HL-60/S4 treated with phorbol 12-myristate 13-acetate at 8.2 ng/mL for 4 days and 3 days (cell line): ENCODE results near the gene ARMC3.
"Not testable (repeated sequence)": the region's sequence is repeated elsewhere in the genome, so short reads cannot be mapped to it uniquely, and the experiment has no call there.

Source experiments
- in situ Hi-C: fragments of 300-500 bp; cut with MboI; formaldehyde crosslinking; loops from 2 replicates; pipeline ENCODE4 v1.15.0; 2022; ENCODE audit warnings: low sequenced_read_pairs

The ARMC3 gene

GRCh38 chr10:22929053-22929452, 1.2 kb downstream of the ARMC3 start:
- in situ Hi-C loops = not testable (repeated sequence)

GRCh38 chr10:22931948-22932347, 4.1 kb downstream of the ARMC3 start:
- in situ Hi-C loops = no loop called here

GRCh38 chr10:22932626-22933370, 4.9 kb downstream of the ARMC3 start:
- in situ Hi-C loops = no loop called here

- in situ Hi-C loops = no loop called here
Measured at GRCh38 chr10:22934726-22935125, 6.9 kb downstream of the ARMC3 start.

GRCh38 chr10:22942437-22942836, 14.6 kb downstream of the ARMC3 start:
- in situ Hi-C loops = no loop called here

GRCh38 chr10:22945934-22946673, 18.3 kb downstream of the ARMC3 start:
- in situ Hi-C loops = no loop called here

GRCh38 chr10:22954970-22955369, 27.1 kb downstream of the ARMC3 start:
- in situ Hi-C loops = no loop called here

- in situ Hi-C loops = no loop called here
Measured at GRCh38 chr10:22958338-22958737, 30.5 kb downstream of the ARMC3 start.

GRCh38 chr10:22959292-22959691, 31.4 kb downstream of the ARMC3 start:
- in situ Hi-C loops = no loop called here

- in situ Hi-C loops = no loop called here
Measured at GRCh38 chr10:22959950-22960349, 32.1 kb downstream of the ARMC3 start.

GRCh38 chr10:22962817-22963216, 35.0 kb downstream of the ARMC3 start:
- in situ Hi-C loops = no loop called here

- in situ Hi-C loops = no loop called here
Measured at GRCh38 chr10:22969704-22970103, 41.9 kb downstream of the ARMC3 start.

- in situ Hi-C loops = loop anchor here (25.0 kb wide), 2 partner anchors 414 to 964 kb away; partner anchors contain the start of gene DNAJC1
Measured at GRCh38 chr10:22976534-22976933, 48.7 kb downstream of the ARMC3 start.

GRCh38 chr10:22977751-22978150, 49.9 kb downstream of the ARMC3 start:
- in situ Hi-C loops = loop anchor here (25.0 kb wide), 2 partner anchors 415 to 965 kb away; partner anchors contain the start of gene DNAJC1

GRCh38 chr10:22978287-22978686, 50.4 kb downstream of the ARMC3 start:
- in situ Hi-C loops = loop anchor here (25.0 kb wide), 2 partner anchors 416 to 966 kb away; partner anchors contain the start of gene DNAJC1

- in situ Hi-C loops = loop anchor here (25.0 kb wide), 2 partner anchors 417 to 967 kb away; partner anchors contain the start of gene DNAJC1
Measured at GRCh38 chr10:22978918-22979317, 51.1 kb downstream of the ARMC3 start.

- in situ Hi-C loops = loop anchor here (25.0 kb wide), 2 partner anchors 419 to 969 kb away; partner anchors contain the start of gene DNAJC1
Measured at GRCh38 chr10:22980822-22981221, 53.0 kb downstream of the ARMC3 start.

- in situ Hi-C loops = loop anchor here (25.0 kb wide), 2 partner anchors 422 to 972 kb away; partner anchors contain the start of gene DNAJC1
Measured at GRCh38 chr10:22984066-22984465, 56.2 kb downstream of the ARMC3 start.

- in situ Hi-C loops = loop anchor here (25.0 kb wide), 2 partner anchors 425 to 975 kb away; partner anchors contain the start of gene DNAJC1
Measured at GRCh38 chr10:22986771-22987542, 59.1 kb downstream of the ARMC3 start.

- in situ Hi-C loops = loop anchor here (25.0 kb wide), 2 partner anchors 426 to 976 kb away; partner anchors contain the start of gene DNAJC1
Measured at GRCh38 chr10:22988581-22989360, 60.9 kb downstream of the ARMC3 start.
